Heart right ventricle (tissue), 16 donors: ENCODE results near the gene KLF7. TPM values are rescaled to one million over a fixed set of nuclear protein-coding genes. Genes with fewer than 3 reads are reported as not detected.

Experiments used
- ATAC-seq, 8 donors: fragments of 200-7000 bp; cut with Tn5 transposase; one replicate each; pipeline ENCODE4 v1.9.1; 2020; ENCODE audit warnings: mild to moderate bottlenecking in 8 of 8, moderate library complexity in 8 of 8, moderate number of reproducible peaks in 1 of 8
- DNase-seq, 2 donors: peaks; one replicate each; pipeline ENCODE4 v3.0.0-alpha.2; 2020
- H3K27ac ChIP-seq, 10 donors: fragments of 200-600 bp; sonication (generic) in 2 of 10; one replicate each; pipeline versions ENCODE4 v1.5.0 to v1.8.0; 2020 to 2022; ENCODE audit warnings: mild to moderate bottlenecking in 3 of 10
- H3K27me3 ChIP-seq, 7 donors: fragments of 200-600 bp; one replicate each; pipeline ENCODE4 v1.8.0; 2021 to 2022; ENCODE audit warnings: mild to moderate bottlenecking in 2 of 7
- H3K36me3 ChIP-seq, 9 donors: fragments of 200-600 bp; sonication (generic) in 1 of 9; one replicate each; pipeline versions ENCODE4 v1.5.0 to v1.8.0; 2020 to 2022; ENCODE audit warnings: mild to moderate bottlenecking in 2 of 9
- H3K4me1 ChIP-seq, 9 donors: fragments of 200-600 bp; sonication (generic) in 1 of 9; one replicate each; pipeline versions ENCODE4 v1.5.0 to v1.8.0; 2020 to 2022; ENCODE audit warnings: mild to moderate bottlenecking in 4 of 9
- H3K4me3 ChIP-seq, 10 donors: fragments of 200-600 bp; sonication (generic) in 2 of 10; one replicate each; pipeline versions ENCODE4 v1.5.0 to v1.8.0; 2020 to 2022; ENCODE audit warnings: mild to moderate bottlenecking in 7 of 10, moderate library complexity in 2 of 10
- H3K9me3 ChIP-seq, 11 donors: fragments of 200-600 bp in 10 of 11; sonication (generic) in 2 of 11; one replicate each; pipeline versions ENCODE4 v1.5.0 to v1.8.0; 2013 to 2022; ENCODE audit warnings: mild to moderate bottlenecking in 2 of 11, control low read depth in 1 of 11, moderate library complexity in 1 of 11
- WGBS, 2 donors: extraction: QIAGEN DNeasy Blood & Tissue Kit; methylation state at CpG; one replicate each; pipeline ENCODE4 v1.1.7; 2013; ENCODE audit warnings: inconsistent platforms in 1 of 2; 5-methylcytosine and 5-hydroxymethylcytosine counted together
- intact Hi-C, 10 donors: fragments of 100-400 bp; cut with DNase I; formaldehyde crosslinking; loops; one replicate each; pipeline versions ENCODE4 v1.11.1 to v1.14.2; 2022
- polyA plus RNA-seq, 2 donors: library from polyadenylated mRNA; stranded (reverse); fragments of 200-250 nt; gene quantifications; one replicate each; pipeline ENCODE4 v1.2.3, GENCODE V29; 2013
- total RNA-seq, 10 donors: library from RNA; stranded (reverse); fragmentation: NEBNext Ultra II Directional in 3 of 10; extraction: Animal tissue kit (Norgen Biotek cat#: 25700) in 3 of 10; gene quantifications; one replicate each; pipeline versions ENCODE4 v1.2.1 to v1.2.4, GENCODE V29; 2021 to 2023
- TF ChIP-seq, protein P1 (sequence below), 9 donors: fragments of 200-600 bp; sonication (generic) in 2 of 9; IDR thresholded peaks; one replicate each; pipeline versions ENCODE4 v1.5.0 to v1.8.0; 2021 to 2022; ENCODE audit warnings: antibody characterized with exemption in 9 of 9, mild to moderate bottlenecking in 5 of 9, moderate library complexity in 1 of 9
- donor health status: Arrhythmogenic right ventricular cardiomyopathy.
- donor health status: ischemic (EF 13 %, LVEDD 7.1; RV severe dilation, severe dysfunction).
- donor health status: healthy with polysubstance abuse.
- donor health status: DM: no; HTN: yes; CAD: no.
- donor health status: DM: no; HTN: no; CAD: no.
- donor health status: ischemic (EF 25% LVEDD 6.9; RV normal size, moderate dysfunction).
- donor health status: ischemic (EF 25% LVEDD 5.7; RV mildly dilated, moderate dysfunction).
- donor health status: healthy.
- donor health status: DM: yes; HTN: yes; CAD: no.
- donor health status: Ischemic cardiomyopathy.
- donor health status: ischemic (EF 35%, LVEDD 5.7; RV mildly dilated, moderate dysfunction).
- donor health status: nonischemic (EF 11% LVEDD 7.7; RV severe dilation, severe dysfunction).
- donor health status: DM: yes; HTN: yes; CAD: no.
- donor health status: PGD.
- donor health status: ischemic (EF 29% LVEDD 5.4; RV normal size, mild dysfunction).
- donor health status: nonischemic (EF 23%, LVEDD 6.1; RV moderate dilation, normal function).

The KLF7 gene
- total and polyA plus RNA-seq, 12 donors = 5.0 to 51.8 (median 27.9) TPM

DNA sequence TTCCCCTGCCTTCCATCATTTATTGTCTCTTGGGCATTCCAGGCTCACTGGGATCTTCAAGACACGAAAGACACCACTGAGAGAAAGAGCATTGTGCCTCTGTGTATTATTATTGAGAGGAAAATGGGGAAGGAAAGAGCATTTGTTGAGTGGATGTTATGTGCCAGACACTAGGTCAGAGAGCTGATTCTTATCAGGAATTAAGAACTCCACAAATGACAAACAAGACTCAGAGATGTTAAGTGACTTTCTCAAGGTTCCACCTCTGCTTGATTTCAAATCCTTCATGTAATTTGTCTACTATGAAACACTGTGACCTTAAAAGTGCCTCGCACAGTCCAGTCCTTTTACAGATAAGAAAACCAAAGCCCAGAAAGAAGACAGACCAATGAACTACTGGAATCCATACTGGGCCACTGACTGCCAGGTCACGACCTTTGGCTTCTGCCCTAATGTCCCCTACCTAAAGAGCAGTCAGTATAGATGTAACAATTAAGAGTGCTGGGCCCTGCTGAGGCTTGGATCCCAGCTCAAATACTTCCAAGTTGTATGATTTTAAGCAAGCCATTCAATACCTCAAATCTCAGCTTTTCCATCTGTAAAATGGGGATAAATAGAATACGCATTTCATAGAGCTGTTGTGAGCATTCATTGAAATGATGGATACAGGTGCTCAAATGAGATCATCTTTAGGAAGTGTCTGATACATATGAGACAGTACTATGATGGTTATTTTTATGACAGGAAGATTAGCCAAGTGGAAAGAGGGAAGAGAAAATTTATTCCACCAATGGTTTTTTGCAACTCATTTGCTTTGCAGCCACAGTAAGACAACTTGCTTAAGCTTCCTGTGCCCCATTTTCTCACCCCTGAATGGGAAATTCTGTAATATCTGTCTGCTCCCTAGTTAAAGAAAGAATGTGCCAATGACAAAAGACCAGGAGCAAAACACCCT, 10.9 kb downstream of the KLF7 start:
- no peak overlapping the region for H3K4me3 ChIP-seq
- no peaks in the 10 kb centered on the region for H3K9me3 ChIP-seq
- H3K27ac ChIP-seq = peak overlapping the region in 7 of 10 donors; percentile 1 to 100 (median 62)
- no peaks in the 10 kb centered on the region for H3K27me3 ChIP-seq
- H3K36me3 ChIP-seq = no peaks in the 10 kb centered on the region
- 82 to 87% methylated on average over 4 of the region's 4 CpGs for WGBS, 2 donors
- DNase-seq (no peak), ATAC-seq (no peak)
- peaks cover 23 to 100% (median 99%) of the 10 kb centered on the region in 9 donors for H3K4me1 ChIP-seq
- intact Hi-C loops = loop anchor here in 3 of 10 donors (5.0 to 10.0 kb wide), 3 partner anchors 33 to 320 kb away; no protein-coding TSS in a partner anchor
- TF ChIP-seq, protein P1, sequence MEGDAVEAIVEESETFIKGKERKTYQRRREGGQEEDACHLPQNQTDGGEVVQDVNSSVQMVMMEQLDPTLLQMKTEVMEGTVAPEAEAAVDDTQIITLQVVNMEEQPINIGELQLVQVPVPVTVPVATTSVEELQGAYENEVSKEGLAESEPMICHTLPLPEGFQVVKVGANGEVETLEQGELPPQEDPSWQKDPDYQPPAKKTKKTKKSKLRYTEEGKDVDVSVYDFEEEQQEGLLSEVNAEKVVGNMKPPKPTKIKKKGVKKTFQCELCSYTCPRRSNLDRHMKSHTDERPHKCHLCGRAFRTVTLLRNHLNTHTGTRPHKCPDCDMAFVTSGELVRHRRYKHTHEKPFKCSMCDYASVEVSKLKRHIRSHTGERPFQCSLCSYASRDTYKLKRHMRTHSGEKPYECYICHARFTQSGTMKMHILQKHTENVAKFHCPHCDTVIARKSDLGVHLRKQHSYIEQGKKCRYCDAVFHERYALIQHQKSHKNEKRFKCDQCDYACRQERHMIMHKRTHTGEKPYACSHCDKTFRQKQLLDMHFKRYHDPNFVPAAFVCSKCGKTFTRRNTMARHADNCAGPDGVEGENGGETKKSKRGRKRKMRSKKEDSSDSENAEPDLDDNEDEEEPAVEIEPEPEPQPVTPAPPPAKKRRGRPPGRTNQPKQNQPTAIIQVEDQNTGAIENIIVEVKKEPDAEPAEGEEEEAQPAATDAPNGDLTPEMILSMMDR (IDR thresholded peaks at IDR 0.05) = no peak

DNA sequence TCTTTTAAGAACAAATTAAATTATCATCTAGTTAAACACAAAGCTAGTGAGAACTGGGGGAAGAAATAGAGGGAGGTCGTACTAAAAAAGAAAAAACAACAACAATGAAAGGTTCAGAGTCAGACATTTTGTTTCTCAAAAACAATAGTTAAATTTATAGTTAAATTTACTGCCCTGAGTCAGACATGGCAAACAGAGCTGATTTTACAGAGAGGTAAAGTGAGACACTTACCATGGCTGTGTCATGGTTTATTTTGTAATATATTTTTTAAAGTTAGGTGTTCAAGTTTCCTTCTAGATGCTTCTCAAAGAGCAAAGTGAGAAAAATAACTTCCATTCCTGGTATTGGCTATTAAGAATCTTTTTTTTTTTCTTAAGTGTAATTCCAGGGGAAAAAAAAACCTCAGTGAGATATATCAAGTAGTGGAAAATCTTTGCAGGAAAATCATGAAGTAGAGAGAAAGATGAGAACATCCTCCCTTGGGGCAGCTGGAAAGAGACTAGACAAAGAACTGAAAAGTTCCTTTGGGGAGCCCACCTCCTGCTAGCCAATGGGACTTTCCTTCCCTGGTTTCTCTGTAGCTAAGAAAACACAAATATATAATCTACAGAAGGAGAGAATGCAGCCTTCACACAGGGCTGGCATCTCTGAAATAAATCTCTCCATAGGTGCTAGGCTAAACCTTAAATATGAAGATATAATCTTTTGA, 12.3 kb downstream of the KLF7 start:
- TF ChIP-seq, protein P1 (IDR thresholded peaks at IDR 0.05) = no peak
- no peak overlapping the region for H3K4me3 ChIP-seq
- peak overlapping the region in 9 of 10 donors; percentile 19 to 100 (median 54) for H3K27ac ChIP-seq
- no peaks in the 10 kb centered on the region for H3K9me3 ChIP-seq
- H3K4me1 ChIP-seq = peaks cover 32 to 100% (median 99%) of the 10 kb centered on the region in 9 donors
- ATAC-seq (no peak), DNase-seq (no peak)
- 55 to 72% methylated on average over 1 of the region's 1 CpG for WGBS, 2 donors
- intact Hi-C loops = loop anchor here in 1 of 10 donors (10.0 kb wide), 1 partner anchor 321 kb away; no protein-coding TSS in a partner anchor
- no peaks in the 10 kb centered on the region for H3K27me3 ChIP-seq
- H3K36me3 ChIP-seq = peaks cover 0 to 2% (median 0%) of the 10 kb centered on the region in 9 donors

- Histone ChIP-seq H3K4me1 (peaks cover 25 to 100% (median 97%) of the 10 kb centered on the region in 9 donors), H3K4me3 (no peak overlapping the region), H3K9me3 (no peaks in the 10 kb centered on the region), H3K36me3 (peaks cover 0 to 9% (median 0%) of the 10 kb centered on the region in 9 donors), H3K27me3 (no peaks in the 10 kb centered on the region), H3K27ac (peak overlapping the region in 6 of 10 donors; percentile 40 to 100 (median 66))
- 50 to 59% methylated on average over 6 of the region's 6 CpGs for WGBS, 2 donors
- no peak for ATAC-seq
- intact Hi-C loops = loop anchor here in 1 of 10 donors (10.0 kb wide), 1 partner anchor 324 kb away; no protein-coding TSS in a partner anchor
- TF ChIP-seq, protein P1 (IDR thresholded peaks at IDR 0.05) = no peak
- DNase-seq = no peak
Observed at GRCh38 chr2:207151048-207151447, 14.7 kb downstream of the KLF7 start.

GRCh38 chr2:207150284-207150683, 15.5 kb downstream of the KLF7 start:
- DNase-seq (no peak), ATAC-seq (no peak)
- TF ChIP-seq, protein P1 (IDR thresholded peaks at IDR 0.05) = no peak
- intact Hi-C loops = loop anchor here in 1 of 10 donors (10.0 kb wide), 1 partner anchor 325 kb away; no protein-coding TSS in a partner anchor
- Histone ChIP-seq H3K27me3 (no peaks in the 10 kb centered on the region), H3K27ac (peak overlapping the region in 6 of 10 donors; percentile 6 to 100 (median 64)), H3K4me1 (peaks cover 22 to 100% (median 99%) of the 10 kb centered on the region in 9 donors), H3K36me3 (peaks cover 0 to 15% (median 0%) of the 10 kb centered on the region in 9 donors), H3K9me3 (no peaks in the 10 kb centered on the region), H3K4me3 (peak overlapping the region in 1 of 10 donors; percentile 24)
- 46 to 63% methylated on average over 5 of the region's 5 CpGs for WGBS, 2 donors
